Activated CD8-positive, alpha-beta T cell treated with anti-CD3 and anti-CD28 coated beads for 36 hours (primary cell): ENCODE data around the gene SHROOM3. TPM values are rescaled to one million over a fixed set of nuclear protein-coding genes. Genes with fewer than 3 reads are reported as not detected.

Source experiments
- ATAC-seq: fragments of 200-7000 bp; cut with Tn5 transposase; one replicate; pipeline ENCODE4 v1.10.0; 2021; ENCODE audit warnings: mild to moderate bottlenecking, moderate library complexity
- CTCF ChIA-PET: fragments of 350-600 bp; sonication (Branson Sonifier 250); formaldehyde crosslinking; loops from one replicate; lab custom pipeline; 2021; ENCODE audit warnings: antibody characterized with exemption; lab: Charles Lee
- POLR2A ChIA-PET: fragments of 350-600 bp; sonication (Branson Sonifier 250); formaldehyde crosslinking; loops from one replicate; lab custom pipeline; 2021; ENCODE audit warnings: antibody characterized with exemption; lab: Charles Lee
- DNase-seq: peaks from one replicate; pipeline ENCODE4 v3.0.0-alpha.2; 2020
- H3K27ac Mint-ChIP-seq: one replicate; pipeline ENCODE4 v1.8.0; 2021; ENCODE audit warnings: mild to moderate bottlenecking, mixed read lengths
- H3K27me3 Mint-ChIP-seq: one replicate; pipeline ENCODE4 v1.8.0; 2021; ENCODE audit warnings: mixed read lengths
- H3K36me3 Mint-ChIP-seq: one replicate; pipeline ENCODE4 v1.8.0; 2021; ENCODE audit warnings: low read depth, mixed read lengths
- H3K4me1 Mint-ChIP-seq: one replicate; pipeline ENCODE4 v1.8.0; 2021; ENCODE audit warnings: low read depth, mixed read lengths
- H3K4me3 Mint-ChIP-seq: one replicate; pipeline ENCODE4 v1.8.0; 2021; ENCODE audit warnings: mild to moderate bottlenecking, moderate library complexity, mixed read lengths
- H3K9me3 Mint-ChIP-seq: one replicate; pipeline ENCODE4 v1.8.0; 2021; ENCODE audit warnings: mixed read lengths
- CTCF ChIP-seq: fragments of 200-600 bp; IDR thresholded peaks from one replicate; pipeline ENCODE4 v1.8.0; 2022; ENCODE audit warnings: antibody characterized with exemption, mild to moderate bottlenecking
- intact Hi-C: fragments of 100-400 bp; cut with micrococcal nuclease; formaldehyde crosslinking; loops from one replicate; pipeline ENCODE4 v1.10.0; 2022
- total RNA-seq, 2 experiments: library from RNA; stranded (reverse); gene quantifications; one replicate each; pipeline ENCODE4 v1.2.3, GENCODE V29; 2021

The SHROOM3 gene
- total RNA-seq: not detected

DNA sequence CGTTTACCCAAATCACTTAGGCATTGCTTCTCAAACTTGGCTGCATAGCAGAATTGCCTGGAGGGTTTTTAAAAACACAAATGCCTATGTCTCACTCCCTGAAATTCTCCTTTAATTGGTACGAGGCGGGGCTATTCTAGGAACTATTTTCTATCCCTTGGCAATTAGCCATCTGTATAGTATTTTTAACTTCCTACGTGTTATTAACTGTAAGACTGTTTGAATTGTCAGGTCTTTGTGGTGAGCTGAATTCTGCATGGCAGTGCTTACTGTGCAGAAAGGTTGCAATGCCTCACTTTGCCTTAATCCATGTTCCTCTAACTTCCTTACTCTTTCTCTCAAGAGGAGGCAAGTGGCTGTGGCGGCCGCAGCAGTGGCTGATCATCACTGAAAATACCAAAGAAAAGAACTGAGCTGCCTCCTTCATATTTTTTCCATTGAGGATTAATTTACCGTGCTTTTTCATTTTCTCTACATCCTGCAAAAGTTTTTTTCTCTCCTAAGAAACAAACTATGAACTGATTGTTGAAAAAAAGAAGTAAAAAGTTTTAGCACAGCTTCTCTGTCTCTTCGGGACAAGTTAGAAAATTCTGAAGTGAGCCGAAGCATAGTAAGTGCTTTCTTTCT, at the start of gene SHROOM3:
SHROOM3 (plus strand) TSS at position 329 of the 627 bp plus-strand sequence. CDS start 824 bp downstream, outside the sequence.
- Mint-ChIP-seq H3K4me1 (no peaks in the 10 kb centered on the region), H3K9me3 (no peaks in the 10 kb centered on the region), H3K27me3 (peaks cover 39% of the 10 kb centered on the region), H3K36me3 (no peaks in the 10 kb centered on the region), H3K27ac (no peak within 1 kb of the TSS), H3K4me3 (no peak within 1 kb of the TSS)
- DNase-seq (no peak), ATAC-seq (no peak)
- intact Hi-C loops: loop anchor here (10.0 kb wide), 1 partner anchor 320 kb away; no protein-coding TSS in a partner anchor
- ChIA-PET POLR2A (no interaction called here), CTCF (interaction anchor here (0.7 to 4.1 kb wide), 2 partner anchors 67 to 71 kb away, joined by 3 to 60 read pairs; no protein-coding TSS in a partner anchor)
- TF ChIP-seq CTCF: no peak

DNA sequence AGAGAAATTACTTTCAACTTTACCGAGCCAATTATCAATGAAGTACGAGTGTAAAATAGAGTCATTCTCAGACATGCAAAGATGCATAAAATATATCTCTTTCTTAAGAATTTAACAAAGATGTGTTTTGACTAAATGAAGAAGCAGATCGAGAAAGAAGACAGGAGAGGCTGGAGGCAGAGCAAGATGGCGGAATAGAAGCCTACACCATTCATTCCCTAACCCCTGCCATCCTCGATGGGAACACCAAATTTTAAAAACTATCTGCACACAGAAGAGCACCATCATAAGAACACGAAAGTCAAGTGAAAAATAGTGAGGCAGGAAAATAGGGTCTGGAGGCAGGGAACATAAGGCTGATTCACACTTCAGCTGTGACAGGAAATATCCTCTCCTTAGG, 49.1 kb upstream of the SHROOM3 start:
- Mint-ChIP-seq H3K4me1 (no peaks in the 10 kb centered on the region), H3K9me3 (peaks cover 9% of the 10 kb centered on the region), H3K27me3 (peaks cover 21% of the 10 kb centered on the region), H3K36me3 (peaks cover 2% of the 10 kb centered on the region), H3K4me3 (no peak overlapping the region), H3K27ac (no peak overlapping the region)
- POLR2A ChIA-PET: no interaction called here
- TF ChIP-seq CTCF: no peak
- CTCF ChIA-PET: interaction anchor here (2.8 kb wide), 1 partner anchor 8 kb away, joined by 12 read pairs; no protein-coding TSS in a partner anchor
- intact Hi-C loops: no loop called here
- ATAC-seq: no peak
- no peak for DNase-seq

DNA sequence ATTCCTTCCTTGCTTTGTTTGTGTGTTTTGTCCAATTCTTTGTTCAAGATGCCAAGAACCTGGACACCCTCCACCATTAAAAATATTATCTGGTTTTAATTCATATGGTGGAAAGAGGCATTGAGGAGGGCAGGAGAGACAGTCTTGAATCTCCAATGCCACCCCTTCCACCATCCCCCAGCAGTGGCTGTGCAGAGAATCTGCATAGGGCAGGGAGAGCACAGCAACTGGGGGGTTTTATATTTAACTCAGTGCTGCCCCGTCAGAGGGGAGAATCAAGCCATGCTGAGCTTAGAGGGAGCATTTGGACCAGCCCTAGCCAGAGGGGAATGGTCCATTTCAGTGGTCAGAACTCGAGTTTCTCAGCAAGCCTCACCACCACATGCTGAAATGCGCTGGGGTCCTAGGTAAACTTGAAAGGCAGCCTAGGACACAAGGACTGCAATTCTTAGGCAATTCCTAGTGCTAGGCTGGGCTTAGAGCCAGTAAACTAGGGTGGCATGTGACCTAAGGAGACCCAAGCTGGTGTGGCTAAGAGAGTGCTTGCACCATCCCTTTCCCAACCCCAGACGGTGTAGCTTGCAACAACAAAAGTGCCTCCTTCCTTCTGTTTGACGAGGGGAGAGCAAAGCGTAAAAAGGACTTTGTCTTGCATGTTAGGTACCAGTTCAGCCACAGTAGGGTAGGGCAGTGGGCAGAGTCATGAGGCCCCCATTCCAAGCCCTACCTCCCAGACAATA, 48.3 kb upstream of the SHROOM3 start:
- CTCF ChIA-PET: interaction anchor here (1.3 to 2.8 kb wide), 2 partner anchors 9 to 207 kb away, joined by 3 to 12 read pairs; no protein-coding TSS in a partner anchor
- peaks cover 23% of the 10 kb centered on the region for H3K27me3 Mint-ChIP-seq
- no peaks in the 10 kb centered on the region for H3K4me1 Mint-ChIP-seq
- H3K36me3 Mint-ChIP-seq: peaks cover 2% of the 10 kb centered on the region
- DNase-seq (no peak), ATAC-seq (no peak)
- no peak overlapping the region for H3K27ac Mint-ChIP-seq
- no peak for TF ChIP-seq CTCF
- POLR2A ChIA-PET: no interaction called here
- H3K9me3 Mint-ChIP-seq: peaks cover 9% of the 10 kb centered on the region
- intact Hi-C loops: no loop called here
- H3K4me3 Mint-ChIP-seq: no peak overlapping the region

DNA sequence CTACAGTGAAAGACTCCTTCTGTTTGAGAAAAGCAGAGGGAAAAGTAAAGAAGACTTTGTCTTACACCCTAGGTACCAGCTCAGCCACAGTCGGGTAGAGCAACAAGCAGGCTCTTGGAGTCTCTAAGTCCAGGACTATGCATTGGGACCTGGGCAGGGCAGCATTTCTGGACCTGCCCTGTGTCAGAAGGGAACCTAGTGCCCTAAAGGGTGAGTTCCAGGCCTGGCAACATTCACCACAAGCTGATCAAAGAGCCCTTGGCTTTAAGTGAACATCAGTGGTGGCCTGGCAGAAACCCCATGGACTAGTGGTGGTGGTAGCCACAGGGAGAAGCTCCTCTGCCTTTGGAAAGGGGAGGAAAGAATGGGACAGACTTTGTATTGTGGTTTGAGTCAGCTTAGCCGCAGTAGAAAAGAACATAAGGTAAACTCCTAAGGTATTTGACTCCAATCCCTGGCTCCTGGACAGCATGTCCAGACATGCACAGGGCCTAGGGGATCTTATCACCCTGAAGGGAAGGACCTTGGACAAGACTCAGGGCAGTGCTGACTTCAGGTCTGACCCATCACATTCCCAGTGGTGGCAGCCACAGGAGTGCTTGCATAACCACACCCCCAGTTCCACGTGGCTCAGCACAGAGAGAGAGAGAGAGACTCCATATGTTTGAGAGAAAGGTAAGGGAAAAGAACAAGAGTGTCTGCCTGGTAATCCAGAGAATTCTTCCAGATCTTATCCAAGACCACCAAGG, 46.7 kb upstream of the SHROOM3 start:
- intact Hi-C loops: no loop called here
- Mint-ChIP-seq H3K9me3 (peaks cover 9% of the 10 kb centered on the region), H3K4me1 (no peaks in the 10 kb centered on the region), H3K36me3 (peaks cover 2% of the 10 kb centered on the region), H3K27me3 (peaks cover 27% of the 10 kb centered on the region), H3K4me3 (no peak overlapping the region), H3K27ac (no peak overlapping the region)
- no peak for TF ChIP-seq CTCF
- ChIA-PET POLR2A (no interaction called here), CTCF (interaction anchor here (2.8 kb wide), 1 partner anchor 11 kb away, joined by 12 read pairs; no protein-coding TSS in a partner anchor)
- no peak for ATAC-seq
- DNase-seq: no peak
